ENCODE results near the gene NR1H4. TPM values are rescaled to one million over a fixed set of nuclear protein-coding genes. Genes with fewer than 3 reads are reported as not detected.

The NR1H4 gene
- total RNA-seq, 1 donor from 2014 or later = 1.9 TPM

DNA sequence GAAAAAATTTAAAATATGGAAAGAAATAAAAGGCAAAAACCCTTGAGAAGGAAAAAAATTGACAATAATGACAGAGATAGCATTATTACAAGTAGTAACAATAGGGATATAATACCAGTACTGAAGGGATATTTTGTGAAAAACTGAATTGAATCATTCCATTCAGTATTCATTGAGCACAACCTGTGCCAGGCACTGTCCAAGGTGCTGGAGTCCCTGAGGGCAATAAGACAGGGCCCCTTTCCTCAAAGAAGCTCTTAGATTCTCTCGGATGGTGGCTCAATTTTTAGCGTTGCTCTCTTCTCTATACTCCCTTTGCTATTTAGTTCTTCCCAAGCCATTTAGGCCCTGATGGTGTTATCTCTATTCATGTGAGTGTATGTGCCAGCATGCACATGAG is 65.5 kb downstream of the NR1H4 start:
- Mint-ChIP-seq H3K9me3 (no peaks in the 10 kb centered on the region), H3K36me3 (no peaks in the 10 kb centered on the region), H3K27ac (no peak overlapping the region), H3K27me3 (ENCODE audit: low read depth) (peaks cover 9% of the 10 kb centered on the region), H3K4me3 (no peak overlapping the region), H3K4me1 (no peaks in the 10 kb centered on the region)
- peak; percentile 53 to 80 for DNase-seq (ENCODE audit: low spot score in 2 of 2, unreplicated experiment in 2 of 2)
- TF ChIP-seq, protein P1, sequence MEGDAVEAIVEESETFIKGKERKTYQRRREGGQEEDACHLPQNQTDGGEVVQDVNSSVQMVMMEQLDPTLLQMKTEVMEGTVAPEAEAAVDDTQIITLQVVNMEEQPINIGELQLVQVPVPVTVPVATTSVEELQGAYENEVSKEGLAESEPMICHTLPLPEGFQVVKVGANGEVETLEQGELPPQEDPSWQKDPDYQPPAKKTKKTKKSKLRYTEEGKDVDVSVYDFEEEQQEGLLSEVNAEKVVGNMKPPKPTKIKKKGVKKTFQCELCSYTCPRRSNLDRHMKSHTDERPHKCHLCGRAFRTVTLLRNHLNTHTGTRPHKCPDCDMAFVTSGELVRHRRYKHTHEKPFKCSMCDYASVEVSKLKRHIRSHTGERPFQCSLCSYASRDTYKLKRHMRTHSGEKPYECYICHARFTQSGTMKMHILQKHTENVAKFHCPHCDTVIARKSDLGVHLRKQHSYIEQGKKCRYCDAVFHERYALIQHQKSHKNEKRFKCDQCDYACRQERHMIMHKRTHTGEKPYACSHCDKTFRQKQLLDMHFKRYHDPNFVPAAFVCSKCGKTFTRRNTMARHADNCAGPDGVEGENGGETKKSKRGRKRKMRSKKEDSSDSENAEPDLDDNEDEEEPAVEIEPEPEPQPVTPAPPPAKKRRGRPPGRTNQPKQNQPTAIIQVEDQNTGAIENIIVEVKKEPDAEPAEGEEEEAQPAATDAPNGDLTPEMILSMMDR (IDR thresholded peaks at IDR 0.05; ENCODE audit: unreplicated experiment) = no peak

DNA sequence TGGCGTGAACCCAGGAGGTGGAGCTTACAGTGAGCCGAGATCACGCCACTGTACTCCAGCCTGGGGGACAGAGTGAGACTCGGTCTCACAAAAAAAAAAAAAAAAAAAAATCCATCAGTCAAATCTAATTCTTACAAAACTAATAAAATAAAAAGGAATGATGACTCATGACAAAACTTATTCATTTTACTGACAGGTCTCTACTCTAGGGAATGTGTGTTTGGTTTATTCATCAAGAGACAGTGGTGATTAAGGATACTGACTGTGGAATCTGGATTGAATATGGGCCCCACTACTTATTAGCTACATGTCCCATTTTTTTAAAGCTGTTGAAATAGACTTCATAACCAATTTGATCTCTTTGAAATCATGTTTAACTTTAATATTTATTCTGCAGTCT is 70.5 kb downstream of the NR1H4 start:
- Mint-ChIP-seq H3K4me3 (no peak overlapping the region), H3K4me1 (no peaks in the 10 kb centered on the region), H3K36me3 (no peaks in the 10 kb centered on the region), H3K9me3 (no peaks in the 10 kb centered on the region), H3K27me3 (ENCODE audit: low read depth) (peaks cover 17% of the 10 kb centered on the region), H3K27ac (no peak overlapping the region)
- no peak for DNase-seq (ENCODE audit: low spot score in 2 of 2, unreplicated experiment in 2 of 2)
- TF ChIP-seq, protein P1 (IDR thresholded peaks at IDR 0.05; ENCODE audit: unreplicated experiment) = no peak

DNA sequence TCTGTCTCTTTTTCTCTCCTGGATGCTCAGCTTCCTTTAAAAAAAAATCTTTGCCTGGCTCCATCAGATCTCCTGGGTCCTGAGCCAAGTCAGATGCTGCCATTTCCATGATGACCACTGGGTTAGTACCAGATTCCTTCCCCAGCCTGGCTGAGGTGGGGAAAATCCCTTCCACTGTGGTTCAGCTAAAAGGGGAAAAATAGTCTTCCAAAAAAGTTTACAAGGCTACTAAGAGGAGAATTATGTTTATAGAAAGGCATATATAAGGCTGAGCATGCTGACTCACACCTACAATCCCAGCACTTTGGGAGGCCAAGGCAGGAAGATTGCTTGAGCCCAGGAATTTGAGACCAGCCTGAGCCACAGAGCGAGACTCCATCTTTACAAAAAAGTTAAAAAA is 71.4 kb downstream of the NR1H4 start:
- Mint-ChIP-seq H3K27ac (no peak overlapping the region), H3K4me1 (no peaks in the 10 kb centered on the region), H3K4me3 (no peak overlapping the region), H3K36me3 (no peaks in the 10 kb centered on the region), H3K9me3 (no peaks in the 10 kb centered on the region), H3K27me3 (ENCODE audit: low read depth) (peaks cover 17% of the 10 kb centered on the region)
- DNase-seq (ENCODE audit: low spot score in 2 of 2, unreplicated experiment in 2 of 2) = no peak
- TF ChIP-seq, protein P1 (IDR thresholded peaks at IDR 0.05; ENCODE audit: unreplicated experiment) = no peak

DNA sequence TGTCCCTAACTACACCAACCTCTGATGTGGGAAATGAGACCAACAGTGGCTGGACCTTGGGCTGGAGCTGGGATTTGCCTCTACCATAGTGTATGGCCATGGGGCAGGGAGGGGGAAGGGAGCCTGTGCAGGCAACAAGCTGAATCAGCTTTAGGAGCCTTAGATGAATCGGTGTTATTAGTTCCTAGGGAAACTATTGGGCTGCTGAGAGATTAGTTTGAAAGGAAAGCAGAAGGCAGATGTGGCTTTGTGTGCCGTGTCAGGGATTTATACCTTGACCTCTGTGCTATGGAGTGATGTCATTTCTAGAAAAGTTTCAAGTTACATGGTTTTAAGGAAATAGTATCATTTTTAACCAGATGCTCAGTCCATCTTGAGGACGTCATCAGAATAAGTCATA is 80.3 kb downstream of the NR1H4 start:
- H3K4me3 Mint-ChIP-seq = no peak overlapping the region
- H3K27ac Mint-ChIP-seq = no peak overlapping the region
- H3K36me3 Mint-ChIP-seq = no peaks in the 10 kb centered on the region
- TF ChIP-seq, protein P1 (IDR thresholded peaks at IDR 0.05; ENCODE audit: unreplicated experiment) = no peak
- H3K27me3 Mint-ChIP-seq (ENCODE audit: low read depth) = no peaks in the 10 kb centered on the region
- H3K4me1 Mint-ChIP-seq = peaks cover 1% of the 10 kb centered on the region
- no peaks in the 10 kb centered on the region for H3K9me3 Mint-ChIP-seq
- DNase-seq (ENCODE audit: low spot score in 2 of 2, unreplicated experiment in 2 of 2) = no peak

DNA sequence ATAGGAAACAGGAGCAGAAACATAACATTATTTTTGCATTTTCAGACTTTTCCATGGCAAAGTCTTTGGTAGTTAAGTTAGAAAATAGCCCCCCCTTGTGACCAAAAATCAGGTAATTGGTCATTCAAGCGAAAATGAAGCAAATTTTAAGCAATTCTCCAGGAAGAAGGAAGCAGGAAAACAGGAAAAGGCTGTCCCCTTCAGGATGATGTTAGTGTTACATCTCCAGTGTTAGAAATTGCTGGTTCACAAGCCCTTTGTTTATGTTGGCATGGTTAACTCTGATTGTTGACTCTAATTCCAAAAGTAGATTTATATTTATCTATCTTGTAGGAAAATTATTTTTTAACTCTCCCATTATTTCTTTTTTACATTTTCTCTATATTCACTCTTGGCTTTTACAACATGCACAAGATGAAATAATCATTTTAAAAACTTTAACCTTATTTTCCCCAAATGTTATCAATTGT is 81.0 kb downstream of the NR1H4 start:
- H3K4me1 Mint-ChIP-seq = peaks cover 1% of the 10 kb centered on the region
- H3K27me3 Mint-ChIP-seq (ENCODE audit: low read depth) = no peaks in the 10 kb centered on the region
- DNase-seq (ENCODE audit: low spot score in 2 of 2, unreplicated experiment in 2 of 2) = no peak
- no peaks in the 10 kb centered on the region for H3K9me3 Mint-ChIP-seq
- no peaks in the 10 kb centered on the region for H3K36me3 Mint-ChIP-seq
- no peak overlapping the region for H3K27ac Mint-ChIP-seq
- H3K4me3 Mint-ChIP-seq = no peak overlapping the region
- TF ChIP-seq, protein P1 (IDR thresholded peaks at IDR 0.05; ENCODE audit: unreplicated experiment) = peak; percentile 91

DNA sequence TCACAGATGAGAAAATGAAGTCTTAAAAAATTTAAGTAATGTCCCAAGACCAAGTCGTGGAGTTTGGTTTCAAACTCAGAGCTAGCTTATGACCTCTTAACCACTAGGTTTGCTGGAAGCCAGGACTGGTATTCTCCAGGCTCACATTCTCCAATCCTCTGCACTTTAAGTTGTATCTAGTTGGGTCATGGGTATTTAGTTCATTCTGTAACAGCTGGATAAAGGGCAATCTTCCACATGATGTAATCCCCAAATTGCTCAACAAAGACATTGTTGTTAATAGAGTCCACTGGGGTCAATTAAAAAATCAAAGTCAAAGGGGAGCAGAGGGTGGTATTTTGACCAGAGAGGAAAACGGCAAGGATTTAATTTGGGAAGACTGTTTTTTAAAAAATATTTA is 82.1 kb downstream of the NR1H4 start:
- no peak overlapping the region for H3K4me3 Mint-ChIP-seq
- no peaks in the 10 kb centered on the region for H3K27me3 Mint-ChIP-seq (ENCODE audit: low read depth)
- TF ChIP-seq, protein P1 (IDR thresholded peaks at IDR 0.05; ENCODE audit: unreplicated experiment) = no peak
- H3K36me3 Mint-ChIP-seq = no peaks in the 10 kb centered on the region
- H3K27ac Mint-ChIP-seq = no peak overlapping the region
- DNase-seq (ENCODE audit: low spot score in 2 of 2, unreplicated experiment in 2 of 2) = no peak
- no peaks in the 10 kb centered on the region for H3K9me3 Mint-ChIP-seq
- peaks cover 1% of the 10 kb centered on the region for H3K4me1 Mint-ChIP-seq

All from mesothelial cell of epicardium (in vitro differentiated cells).